ENCODE results near the gene NPIPA2.
"Not testable (repeated sequence)": the region's sequence is repeated elsewhere in the genome, so short reads cannot be mapped to it uniquely, and the experiment has no call there.

DNA sequence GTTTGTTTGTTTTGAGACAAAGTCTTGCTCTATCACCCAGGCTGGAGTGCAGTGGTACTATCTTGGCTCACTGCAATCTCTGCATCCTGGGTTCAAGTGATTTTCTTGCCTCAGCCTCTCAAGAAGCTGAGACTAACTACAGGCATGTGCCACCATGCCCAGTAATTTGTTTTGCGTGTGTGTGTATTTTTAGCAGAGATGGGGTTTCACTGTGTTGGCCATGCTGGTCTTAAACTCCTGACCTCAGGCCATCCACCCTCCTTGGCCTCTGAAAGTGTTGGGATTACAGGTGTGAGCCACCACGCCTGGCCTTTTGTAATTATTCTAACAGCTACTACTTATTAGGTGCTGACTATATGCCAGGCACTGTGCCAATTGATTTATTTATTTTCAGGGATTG is 33.3 kb downstream of the NPIPA2 start:
- TF ChIP-seq, protein P1, sequence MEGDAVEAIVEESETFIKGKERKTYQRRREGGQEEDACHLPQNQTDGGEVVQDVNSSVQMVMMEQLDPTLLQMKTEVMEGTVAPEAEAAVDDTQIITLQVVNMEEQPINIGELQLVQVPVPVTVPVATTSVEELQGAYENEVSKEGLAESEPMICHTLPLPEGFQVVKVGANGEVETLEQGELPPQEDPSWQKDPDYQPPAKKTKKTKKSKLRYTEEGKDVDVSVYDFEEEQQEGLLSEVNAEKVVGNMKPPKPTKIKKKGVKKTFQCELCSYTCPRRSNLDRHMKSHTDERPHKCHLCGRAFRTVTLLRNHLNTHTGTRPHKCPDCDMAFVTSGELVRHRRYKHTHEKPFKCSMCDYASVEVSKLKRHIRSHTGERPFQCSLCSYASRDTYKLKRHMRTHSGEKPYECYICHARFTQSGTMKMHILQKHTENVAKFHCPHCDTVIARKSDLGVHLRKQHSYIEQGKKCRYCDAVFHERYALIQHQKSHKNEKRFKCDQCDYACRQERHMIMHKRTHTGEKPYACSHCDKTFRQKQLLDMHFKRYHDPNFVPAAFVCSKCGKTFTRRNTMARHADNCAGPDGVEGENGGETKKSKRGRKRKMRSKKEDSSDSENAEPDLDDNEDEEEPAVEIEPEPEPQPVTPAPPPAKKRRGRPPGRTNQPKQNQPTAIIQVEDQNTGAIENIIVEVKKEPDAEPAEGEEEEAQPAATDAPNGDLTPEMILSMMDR (conservative IDR thresholded peaks at IDR 0.05 in 1 of 2, IDR thresholded peaks at IDR 0.05 in 1 of 2; ENCODE audit: extremely low read depth in 1 of 2, insufficient read depth in 1 of 2, low read depth in 1 of 2, low read length in 2 of 2), result not testable (repeated sequence)
- TF ChIP-seq EZH2 (IDR thresholded peaks at IDR 0.05; ENCODE audit: borderline replicate concordance, low read length), result not testable (repeated sequence)

Data from mammary epithelial cell (primary cell).